Parathyroid adenoma (tissue), 2 donors: ENCODE measurements around the gene FAM47E.
"Not testable (repeated sequence)": the region's sequence is repeated elsewhere in the genome, so short reads cannot be mapped to it uniquely, and the experiment has no call there.

ENCODE experiments used
- H2AFZ ChIP-seq: fragments of 300-600 bp; sonication (generic); one replicate; pipeline ENCODE4 v1.7.0; 2017; ENCODE audit warnings: antibody characterized with exemption, mild to moderate bottlenecking
- H3K27ac ChIP-seq: fragments of 300-600 bp; sonication (generic); one replicate; pipeline ENCODE4 v1.7.0; 2017
- H3K27me3 ChIP-seq: fragments of 300-600 bp; sonication (generic); one replicate; pipeline ENCODE4 v1.7.0; 2017; ENCODE audit warnings: low read length; ENCODE audit not compliant: control insufficient read depth, insufficient read depth
- H3K36me3 ChIP-seq: fragments of 300-600 bp; sonication (generic); one replicate; pipeline ENCODE4 v1.7.0; 2017; ENCODE audit warnings: low read length; ENCODE audit not compliant: control insufficient read depth, insufficient read depth
- H3K4me1 ChIP-seq: fragments of 300-600 bp; sonication (generic); one replicate; pipeline ENCODE4 v1.7.0; 2017; ENCODE audit warnings: control low read depth
- H3K4me2 ChIP-seq: fragments of 300-600 bp; sonication (generic); one replicate; pipeline ENCODE4 v1.7.0; 2017; ENCODE audit warnings: low read length
- H3K4me3 ChIP-seq: fragments of 300-600 bp; sonication (generic); one replicate; pipeline ENCODE4 v1.7.0; 2017; ENCODE audit warnings: low read depth, low read length
- H3K79me2 ChIP-seq: fragments of 300-600 bp; sonication (generic); one replicate; pipeline ENCODE4 v1.7.0; 2017; ENCODE audit warnings: control low read depth
- H3K9ac ChIP-seq: fragments of 300-600 bp; sonication (generic); one replicate; pipeline ENCODE4 v1.7.0; 2017; ENCODE audit warnings: mild to moderate bottlenecking
- H3K9me3 ChIP-seq: fragments of 300-600 bp; sonication (generic); one replicate; pipeline ENCODE4 v1.7.0; 2017; ENCODE audit warnings: low read length; ENCODE audit not compliant: control insufficient read depth
- CTCF ChIP-seq: fragments of 300-600 bp; sonication (generic); IDR thresholded peaks from one replicate; pipeline ENCODE4 v1.7.0; 2017; ENCODE audit warnings: antibody characterized with exemption, mild to moderate bottlenecking
- donor health status: primary hyperparathyroidism.

Gene FAM47E

DNA sequence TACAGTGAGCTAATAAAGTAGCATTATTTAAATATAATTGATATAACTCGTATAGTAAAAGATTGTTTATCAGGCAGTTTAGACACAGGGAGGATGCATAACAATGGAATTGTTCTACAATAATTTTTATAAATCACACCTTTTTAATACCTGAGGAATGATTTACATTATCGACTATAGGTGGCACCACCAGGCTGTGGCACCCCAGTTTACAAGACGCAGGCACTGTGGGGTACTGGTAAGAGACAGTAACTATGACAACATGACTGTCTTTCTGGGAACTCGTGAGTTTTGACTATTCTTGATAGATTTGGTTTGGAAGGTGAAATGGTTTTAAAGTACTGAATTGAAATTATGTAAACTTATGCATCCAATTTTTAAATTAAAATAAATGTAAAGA, 27.9 kb downstream of the FAM47E start:
- H3K9ac ChIP-seq, result no peak overlapping the region
- no peaks in the 10 kb centered on the region for H3K27me3 ChIP-seq
- H3K4me1 ChIP-seq, result no peaks in the 10 kb centered on the region
- no peak overlapping the region for H3K4me2 ChIP-seq
- no peak overlapping the region for H3K4me3 ChIP-seq
- no peak overlapping the region for H2AFZ ChIP-seq
- H3K9me3 ChIP-seq, result no peaks in the 10 kb centered on the region
- TF ChIP-seq CTCF, result no peak
- H3K36me3 ChIP-seq, result no peaks in the 10 kb centered on the region
- H3K27ac ChIP-seq, result no peak overlapping the region
- H3K79me2 ChIP-seq, result no peaks in the 10 kb centered on the region

DNA sequence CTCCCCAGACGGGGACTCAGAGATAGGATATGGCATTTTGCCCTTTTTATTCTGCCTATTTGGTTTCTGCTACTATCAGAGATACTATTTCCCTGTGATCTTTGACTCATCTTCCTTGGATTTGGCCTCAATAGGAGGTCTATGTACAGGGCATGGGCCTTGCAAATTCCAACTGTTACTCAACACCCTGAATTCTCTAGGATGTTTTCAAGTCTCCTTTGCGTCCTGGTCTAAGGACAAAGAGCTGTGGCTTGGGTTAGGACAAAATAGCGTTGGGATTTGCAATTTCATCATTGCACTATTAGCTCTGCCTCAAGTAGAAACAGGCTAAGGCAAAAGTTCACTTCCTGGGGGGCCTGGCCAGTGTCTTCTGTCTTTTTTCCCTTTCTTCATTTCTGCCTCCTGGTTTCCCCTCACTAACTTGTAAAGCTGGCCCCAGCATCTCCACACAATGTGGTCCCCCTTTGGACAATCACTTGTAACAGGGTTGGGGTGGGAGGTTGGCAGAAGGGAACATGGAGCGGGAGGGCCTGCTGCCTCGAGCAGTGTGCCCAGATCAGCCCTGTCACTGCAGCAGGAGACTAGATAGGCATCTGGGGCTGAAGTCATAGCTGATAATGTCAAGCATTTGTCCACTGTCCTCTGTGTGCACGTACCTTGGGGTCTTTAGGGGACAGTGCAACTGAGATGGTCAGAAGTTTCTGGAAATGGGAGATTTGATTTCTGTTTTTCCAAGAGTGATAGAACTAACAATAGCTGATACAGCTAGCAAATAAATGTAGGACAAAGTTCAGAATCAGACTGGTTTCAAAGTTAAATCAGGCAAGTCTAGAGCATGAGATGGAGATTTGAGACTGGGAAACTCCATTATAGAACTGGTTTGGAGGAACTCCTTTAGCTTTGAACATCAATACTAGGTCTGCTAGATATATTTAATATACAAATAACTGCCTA, 29.2 kb downstream of the FAM47E start:
- no peak overlapping the region for H3K27ac ChIP-seq
- no peak overlapping the region for H3K4me3 ChIP-seq
- H3K27me3 ChIP-seq, result no peaks in the 10 kb centered on the region
- H3K9me3 ChIP-seq, result no peaks in the 10 kb centered on the region
- no peak for TF ChIP-seq CTCF
- no peaks in the 10 kb centered on the region for H3K79me2 ChIP-seq
- no peak overlapping the region for H2AFZ ChIP-seq
- H3K4me2 ChIP-seq, result no peak overlapping the region
- H3K36me3 ChIP-seq, result no peaks in the 10 kb centered on the region
- no peaks in the 10 kb centered on the region for H3K4me1 ChIP-seq
- H3K9ac ChIP-seq, result no peak overlapping the region

GRCh38 chr4:76281594-76281993, 30.1 kb downstream of the FAM47E start:
- not testable (repeated sequence) for H3K27ac ChIP-seq, H3K4me1 ChIP-seq, H3K4me3 ChIP-seq, H3K4me2 ChIP-seq, H3K27me3 ChIP-seq, H3K79me2 ChIP-seq, H3K9ac ChIP-seq, H3K9me3 ChIP-seq, H3K36me3 ChIP-seq, H2AFZ ChIP-seq

DNA sequence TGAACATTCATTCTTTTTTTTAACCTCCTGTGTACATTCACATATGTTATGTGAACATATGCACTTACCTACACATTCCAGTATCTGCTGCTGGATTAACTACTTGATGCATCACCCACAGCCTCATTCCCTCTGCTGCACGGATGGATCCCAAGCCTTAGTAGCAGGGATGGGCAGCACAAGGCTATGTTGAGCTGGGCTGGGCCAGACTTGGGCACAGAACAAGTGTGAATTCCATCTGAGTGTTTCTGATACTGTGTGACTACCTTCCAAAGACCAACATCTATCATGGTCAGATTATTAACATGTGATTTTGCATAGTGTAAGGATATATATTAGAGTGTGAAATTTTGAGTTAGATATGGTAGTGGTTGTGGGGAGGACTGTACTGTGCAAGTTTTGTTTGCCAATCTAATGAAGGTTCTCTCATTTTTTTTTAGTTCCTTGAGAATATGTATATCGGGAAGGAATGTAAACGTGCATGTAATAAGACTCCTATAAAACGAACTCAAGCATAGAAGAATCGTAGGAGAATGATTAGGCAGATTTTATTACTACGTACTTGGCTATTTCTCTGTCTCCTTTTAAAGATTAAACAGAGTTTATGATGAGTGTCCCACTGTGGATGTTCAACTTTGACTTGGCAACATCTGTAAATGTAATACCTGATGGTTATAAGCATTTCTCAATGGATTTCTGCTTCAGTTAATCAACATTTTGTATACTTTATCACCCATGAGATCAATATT, 31.6 kb downstream of the FAM47E start:
- H3K4me3 ChIP-seq, result no peak overlapping the region
- H3K27me3 ChIP-seq, result no peaks in the 10 kb centered on the region
- H3K9me3 ChIP-seq, result no peaks in the 10 kb centered on the region
- no peaks in the 10 kb centered on the region for H3K36me3 ChIP-seq
- no peak overlapping the region for H3K9ac ChIP-seq
- H3K4me1 ChIP-seq, result no peaks in the 10 kb centered on the region
- no peak overlapping the region for H2AFZ ChIP-seq
- no peak overlapping the region for H3K4me2 ChIP-seq
- H3K27ac ChIP-seq, result no peak overlapping the region
- no peaks in the 10 kb centered on the region for H3K79me2 ChIP-seq
- TF ChIP-seq CTCF, result no peak

- H3K36me3 ChIP-seq, result no peaks in the 10 kb centered on the region
- TF ChIP-seq CTCF, result no peak
- no peaks in the 10 kb centered on the region for H3K4me1 ChIP-seq
- no peaks in the 10 kb centered on the region for H3K79me2 ChIP-seq
- H3K4me3 ChIP-seq, result no peak overlapping the region
- H3K9me3 ChIP-seq, result no peaks in the 10 kb centered on the region
- no peak overlapping the region for H2AFZ ChIP-seq
- H3K27ac ChIP-seq, result no peak overlapping the region
- H3K4me2 ChIP-seq, result no peak overlapping the region
- H3K9ac ChIP-seq, result no peak overlapping the region
- H3K27me3 ChIP-seq, result no peaks in the 10 kb centered on the region
These were observed 32.4 kb downstream of the FAM47E start for GRCh38 chr4:76283900-76284299.

GRCh38 chr4:76287811-76288210, 36.3 kb downstream of the FAM47E start:
- H3K27me3 ChIP-seq, H3K9ac ChIP-seq, H2AFZ ChIP-seq, H3K4me3 ChIP-seq, H3K36me3 ChIP-seq, H3K79me2 ChIP-seq, H3K27ac ChIP-seq, H3K4me2 ChIP-seq, H3K4me1 ChIP-seq, H3K9me3 ChIP-seq: not testable (repeated sequence)
